KG1 (cell line): Measurements from ENCODE around the gene ZFYVE28.

Experiments
- DNase-seq: peaks from one replicate; lab custom pipeline; 2025; lab: John Stamatoyannopoulos, UW

The ZFYVE28 gene

DNA sequence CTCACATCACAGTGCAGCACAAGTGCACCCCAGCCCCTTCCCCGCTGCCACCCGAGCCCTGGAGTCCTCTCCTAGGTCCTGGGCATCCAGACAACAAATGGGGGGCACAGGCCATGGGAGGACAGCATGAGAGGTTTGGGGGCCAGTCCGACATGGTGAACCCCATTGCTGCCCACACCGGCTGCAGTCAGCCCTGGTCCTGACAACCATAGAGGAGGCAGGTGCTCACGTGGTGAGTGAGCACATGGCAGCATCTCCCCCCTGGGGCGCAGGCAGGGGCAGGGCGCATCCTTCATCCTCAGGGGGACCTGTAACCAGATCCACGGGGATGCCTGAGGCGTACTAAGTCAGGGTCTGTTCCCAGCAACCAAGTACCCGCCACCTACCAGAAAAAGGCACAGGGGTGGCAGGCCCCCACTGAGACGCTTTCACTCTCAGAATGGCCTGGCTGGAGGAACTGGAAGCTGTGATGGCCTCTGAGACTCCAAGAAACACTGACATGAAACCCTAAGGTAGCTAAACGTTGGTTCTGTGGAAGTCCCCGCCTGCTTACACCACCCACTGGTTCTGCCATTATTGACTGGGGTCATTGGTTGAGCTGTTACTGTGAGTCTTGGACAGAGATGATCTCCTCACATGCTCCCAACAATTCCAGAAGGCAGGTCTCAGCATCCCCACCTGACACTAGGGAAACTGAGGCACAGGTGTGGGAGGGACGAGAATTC lies 6.5 kb downstream of the ZFYVE28 start:
- DNase-seq: no peak

GRCh38 chr4:2409381-2409783 lies 9.1 kb downstream of the ZFYVE28 start:
- DNase-seq: no peak

GRCh38 chr4:2408976-2409375 lies 9.5 kb downstream of the ZFYVE28 start:
- DNase-seq: no peak

- no peak for DNase-seq
These were observed 10.0 kb downstream of the ZFYVE28 start for GRCh38 chr4:2408401-2408958.

GRCh38 chr4:2407991-2408342 lies 10.5 kb downstream of the ZFYVE28 start:
- no peak for DNase-seq

DNA sequence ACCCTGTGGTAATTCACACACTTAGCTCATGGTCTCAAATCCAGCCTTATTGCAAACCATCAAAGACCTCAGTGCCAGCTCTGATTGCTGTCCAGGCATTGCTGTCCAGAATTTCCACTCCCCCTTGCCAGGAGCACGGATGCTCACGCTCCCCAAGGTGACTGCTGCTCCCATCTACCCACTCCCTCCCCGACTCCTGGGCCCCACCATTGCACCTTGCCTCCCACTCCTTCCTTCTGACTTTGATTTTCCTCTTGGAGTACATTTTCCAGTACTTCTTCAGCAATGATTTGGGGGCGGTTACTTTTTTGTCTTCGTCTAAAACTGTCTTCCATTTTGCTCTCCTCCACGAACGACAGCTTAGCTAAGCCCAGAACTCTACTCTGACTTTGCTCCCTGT lies 11.5 kb downstream of the ZFYVE28 start:
- DNase-seq: no peak

DNA sequence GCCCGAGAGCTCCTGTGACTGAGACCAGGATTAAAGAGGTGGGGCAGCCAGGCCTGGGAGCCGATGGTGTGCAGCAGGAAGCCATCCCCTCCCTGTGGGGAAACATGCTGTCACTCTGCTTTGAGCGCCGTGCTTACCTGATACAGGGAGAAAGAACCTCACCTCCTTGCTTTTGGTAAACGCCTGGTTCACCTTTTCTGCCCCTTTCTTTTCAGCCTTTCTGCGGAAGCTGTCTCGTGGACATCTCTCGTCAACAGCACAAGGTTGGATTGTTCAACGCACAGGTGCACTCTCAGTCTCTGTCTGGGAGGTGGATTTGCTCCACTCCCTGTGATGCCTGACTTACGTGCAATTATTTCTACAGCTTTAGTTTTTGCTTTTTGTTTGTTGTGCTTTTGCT lies 12.0 kb downstream of the ZFYVE28 start:
- no peak for DNase-seq

- no peak for DNase-seq
These were observed 15.5 kb downstream of the ZFYVE28 start for GRCh38 chr4:2402941-2403340.

- no peak for DNase-seq
These were observed 16.2 kb downstream of the ZFYVE28 start for GRCh38 chr4:2402048-2402842.

GRCh38 chr4:2401610-2401983 lies 16.8 kb downstream of the ZFYVE28 start:
- no peak for DNase-seq

DNA sequence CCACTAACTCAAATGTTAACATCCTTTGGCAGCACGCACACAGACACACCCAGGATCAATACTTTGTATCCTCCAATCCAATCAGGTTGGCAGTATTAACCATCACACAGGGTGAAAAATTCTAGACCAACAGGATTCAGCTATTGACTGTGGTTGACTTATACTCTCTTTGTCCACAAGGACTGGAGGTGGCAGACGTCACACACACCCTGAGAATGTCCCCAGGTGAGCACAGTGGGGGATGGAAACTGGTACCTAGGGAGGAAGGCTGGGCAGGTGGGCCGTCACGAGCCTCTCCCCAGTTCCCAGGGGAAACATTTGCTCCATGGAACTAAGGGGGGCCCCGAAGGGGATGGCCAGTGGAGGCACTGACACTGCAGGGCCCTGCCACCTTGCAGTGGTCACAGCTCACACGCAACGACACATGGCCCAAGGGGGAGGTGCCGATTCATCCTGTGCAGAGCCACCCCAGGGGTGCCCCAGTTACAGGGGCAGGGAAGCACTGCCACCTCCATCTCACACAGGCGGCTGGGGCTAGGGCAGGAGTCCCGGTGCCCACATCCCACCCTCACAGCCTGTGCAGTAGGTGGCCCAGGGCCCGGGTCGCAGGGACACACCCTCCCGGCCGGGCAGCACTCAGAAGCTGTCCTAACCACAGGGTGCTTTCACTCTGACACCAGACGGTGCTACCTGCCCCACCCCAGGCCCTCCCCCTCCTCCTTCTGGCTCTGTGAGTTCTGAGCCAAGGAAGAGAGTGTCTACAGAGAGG lies 17.4 kb downstream of the ZFYVE28 start:
- DNase-seq: no peak

DNA sequence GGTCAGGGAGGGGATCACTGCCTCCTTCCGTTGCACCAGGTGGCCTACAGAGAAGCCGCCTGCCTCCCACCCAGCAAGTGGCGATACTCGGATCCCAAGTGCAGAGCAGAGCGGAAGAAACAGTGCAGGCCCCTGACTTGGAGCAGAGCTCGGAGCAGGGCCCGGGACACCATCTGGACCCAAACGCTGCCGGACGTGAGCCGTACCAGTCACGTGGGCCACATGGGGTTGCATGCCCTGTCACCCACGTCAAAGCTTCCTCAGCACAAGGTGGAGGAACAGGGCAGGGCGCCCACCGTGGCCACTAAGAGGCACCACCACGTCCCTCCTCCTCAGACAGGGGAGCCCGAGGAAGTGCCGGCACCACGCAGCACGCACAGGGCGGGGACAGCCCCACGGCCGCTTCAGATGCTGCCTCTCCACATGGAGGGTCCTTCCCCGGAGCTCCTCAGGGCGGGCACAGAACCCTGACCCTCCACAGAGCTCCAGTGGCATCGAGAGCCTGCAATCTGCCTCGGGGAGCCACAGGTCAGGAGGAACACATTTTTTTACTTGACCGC lies 18.7 kb downstream of the ZFYVE28 start:
- no peak for DNase-seq

DNA sequence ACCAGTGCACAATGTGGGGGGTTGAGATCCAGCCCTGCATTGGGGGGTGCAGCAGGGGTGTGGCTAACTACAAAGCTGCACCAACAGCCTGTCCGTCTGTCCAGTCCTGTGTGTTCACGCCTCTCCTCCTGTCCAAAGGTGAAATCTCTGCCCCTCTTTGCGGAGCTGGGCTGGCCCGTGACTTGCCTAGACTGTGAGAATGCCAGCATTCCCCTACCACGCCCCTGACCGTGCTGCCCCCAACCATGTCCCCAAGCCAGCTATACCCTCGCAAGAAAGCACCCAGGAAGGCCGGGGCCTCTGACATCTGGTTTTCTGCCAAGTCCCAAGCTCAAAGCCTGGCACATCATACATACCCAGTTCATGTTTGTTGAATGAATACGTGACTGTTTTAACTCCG lies 19.2 kb downstream of the ZFYVE28 start:
- DNase-seq: no peak

GRCh38 chr4:2397596-2398379 lies 20.7 kb downstream of the ZFYVE28 start:
- DNase-seq: no peak

GRCh38 chr4:2396781-2397368 lies 21.6 kb downstream of the ZFYVE28 start:
- no peak for DNase-seq

DNA sequence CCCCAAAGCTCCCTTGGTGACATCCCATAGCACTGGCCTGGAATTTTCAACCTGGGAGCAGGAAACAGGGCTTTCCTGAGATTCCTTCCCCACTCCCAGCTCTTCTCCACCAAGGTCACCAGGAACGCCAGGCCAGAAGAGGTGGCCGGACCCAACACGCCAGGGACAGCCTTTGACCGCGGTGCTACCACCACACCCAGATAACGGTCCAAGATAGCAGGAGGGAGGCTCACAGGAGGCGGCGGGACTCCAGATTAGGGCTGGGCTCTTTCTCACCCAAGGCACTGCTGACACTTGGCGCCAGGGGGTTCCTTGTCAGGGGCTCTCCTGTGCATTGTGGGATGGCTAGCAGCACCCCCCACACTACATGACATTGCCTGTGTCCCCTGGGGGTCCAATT lies 22.9 kb downstream of the ZFYVE28 start:
- DNase-seq: no peak

DNA sequence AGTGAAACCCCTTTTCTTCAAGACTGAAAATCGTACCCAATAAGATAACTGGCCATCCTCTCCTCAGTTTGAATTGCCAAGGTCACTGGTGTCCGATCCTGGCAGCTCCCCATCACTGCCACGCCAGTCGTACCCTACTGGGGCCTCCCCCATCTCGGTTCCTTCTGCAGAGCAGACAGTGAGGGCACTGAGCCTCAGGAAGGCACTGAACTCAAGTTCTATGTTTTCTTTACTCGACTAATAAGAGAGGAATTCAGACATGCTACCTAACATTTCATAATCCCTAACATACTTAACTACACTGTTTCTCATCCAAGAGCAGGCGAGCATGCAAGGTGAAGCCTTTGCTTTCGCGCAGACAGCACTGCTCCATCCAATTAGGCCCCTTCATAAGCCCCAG lies 23.4 kb downstream of the ZFYVE28 start:
- no peak for DNase-seq

DNA sequence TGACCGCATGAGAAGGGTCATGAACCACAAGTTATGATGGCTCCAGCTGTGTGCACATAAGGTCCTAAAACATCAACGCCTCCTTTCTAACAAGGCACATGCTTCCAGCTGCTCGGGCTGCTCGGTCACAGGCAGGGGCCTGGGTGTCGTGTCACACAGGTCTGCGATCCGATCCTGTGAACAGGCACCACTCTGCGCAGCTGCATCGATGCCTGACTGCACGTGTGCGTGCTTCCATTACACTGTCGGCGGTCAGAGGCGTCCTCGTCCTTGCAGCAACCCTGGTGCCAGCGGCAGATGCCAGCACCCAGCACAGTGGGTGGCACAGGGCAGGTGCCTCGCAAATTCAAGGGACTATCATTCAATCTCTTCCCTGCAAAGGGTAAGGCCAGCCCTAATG lies 23.9 kb downstream of the ZFYVE28 start:
- DNase-seq: no peak

- no peak for DNase-seq
These were observed 24.8 kb downstream of the ZFYVE28 start for GRCh38 chr4:2393353-2394270.

- DNase-seq: no peak
These were observed 27.5 kb downstream of the ZFYVE28 start for GRCh38 chr4:2390784-2391421.
